ENCODE data around the gene ZNF280D. TPM values are rescaled to one million over a fixed set of nuclear protein-coding genes. Genes with fewer than 3 reads are reported as not detected.

ZNF280D gene
- total RNA-seq, 3 donors from 2014 or later = 66.1 to 94.8 (median 86.5) TPM

- H3K4me3 ChIP-seq = no peak overlapping the region
- no peaks in the 10 kb centered on the region for H3K36me3 ChIP-seq
- H3K27me3 ChIP-seq = no peaks in the 10 kb centered on the region
- no peaks in the 10 kb centered on the region for H3K9me3 ChIP-seq
- intact Hi-C loops (cut with DNase I; ENCODE audit: low total_unique reads) = no loop called here
- H3K27ac ChIP-seq = no peak overlapping the region
- H3K4me1 ChIP-seq = no peaks in the 10 kb centered on the region
- no peak for TF ChIP-seq POLR2AphosphoS5 (IDR thresholded peaks at IDR 0.05)
- no peak for TF ChIP-seq POLR2A (IDR thresholded peaks at IDR 0.05)
- no peak for TF ChIP-seq CTCF (IDR thresholded peaks at IDR 0.05)
- DNase-seq (ENCODE audit: low spot score in 2 of 2) = no peak
Observed at GRCh38 chr15:56631765-56632164, 101.5 kb downstream of the ZNF280D start.

GRCh38 chr15:56628893-56629532 lies 104.3 kb downstream of the ZNF280D start:
- H3K27ac ChIP-seq = no peak overlapping the region
- intact Hi-C loops (cut with DNase I; ENCODE audit: low total_unique reads) = no loop called here
- H3K4me1 ChIP-seq = no peaks in the 10 kb centered on the region
- H3K27me3 ChIP-seq = no peaks in the 10 kb centered on the region
- H3K4me3 ChIP-seq = no peak overlapping the region
- no peak for TF ChIP-seq POLR2AphosphoS5 (IDR thresholded peaks at IDR 0.05)
- no peak for TF ChIP-seq POLR2A (IDR thresholded peaks at IDR 0.05)
- no peak for TF ChIP-seq CTCF (IDR thresholded peaks at IDR 0.05)
- H3K9me3 ChIP-seq = no peaks in the 10 kb centered on the region
- no peak for DNase-seq (ENCODE audit: low spot score in 2 of 2)
- H3K36me3 ChIP-seq = no peaks in the 10 kb centered on the region

DNA sequence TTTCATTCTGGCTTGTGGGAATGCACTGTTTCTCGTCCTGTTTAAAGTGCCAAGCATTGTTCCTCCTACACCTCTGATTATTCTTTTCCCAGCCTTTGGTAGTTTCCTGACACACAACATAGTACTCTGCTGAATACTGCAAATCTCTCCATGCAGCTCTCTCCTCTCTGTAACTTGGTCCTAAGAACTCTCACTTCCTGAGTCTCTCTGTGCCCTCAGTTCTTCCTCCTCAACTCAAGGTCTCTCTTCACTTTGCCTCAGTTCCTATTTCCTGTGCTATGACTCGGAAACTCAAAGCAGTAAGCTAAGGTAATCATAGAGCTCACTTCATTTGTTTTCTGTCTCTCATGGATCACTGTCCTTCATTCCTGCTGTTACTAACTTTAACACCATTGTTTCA lies 113.4 kb downstream of the ZNF280D start:
- intact Hi-C loops (cut with DNase I; ENCODE audit: low total_unique reads) = no loop called here
- no peak overlapping the region for H3K27ac ChIP-seq

DNA sequence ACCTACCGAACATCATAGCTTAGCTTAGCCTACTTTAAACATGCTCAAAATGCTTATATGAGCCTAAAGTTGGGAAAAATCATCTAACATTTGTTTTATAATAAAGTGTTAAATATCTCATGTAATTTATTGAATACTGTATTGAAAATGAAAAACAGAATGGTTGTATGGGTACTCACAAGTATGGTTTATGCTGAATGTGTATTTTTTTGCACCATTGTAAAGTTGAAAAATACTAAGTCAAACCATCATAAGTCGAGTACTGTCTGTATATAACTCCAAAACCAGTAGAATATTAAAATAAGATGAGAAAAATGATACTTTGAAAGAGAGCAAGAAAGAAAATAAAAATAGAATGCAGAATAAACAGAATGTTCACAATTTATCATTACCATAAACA lies 115.7 kb downstream of the ZNF280D start:
- no peaks in the 10 kb centered on the region for H3K27me3 ChIP-seq
- intact Hi-C loops (cut with DNase I; ENCODE audit: low total_unique reads) = no loop called here
- H3K4me1 ChIP-seq = no peaks in the 10 kb centered on the region
- no peak overlapping the region for H3K27ac ChIP-seq
- DNase-seq (ENCODE audit: low spot score in 2 of 2) = no peak
- TF ChIP-seq CTCF (IDR thresholded peaks at IDR 0.05) (no peak), POLR2AphosphoS5 (IDR thresholded peaks at IDR 0.05) (no peak), POLR2A (IDR thresholded peaks at IDR 0.05) (no peak)
- no peaks in the 10 kb centered on the region for H3K9me3 ChIP-seq
- H3K36me3 ChIP-seq = no peaks in the 10 kb centered on the region
- H3K4me3 ChIP-seq = no peak overlapping the region

More for the DNA sequence above, 113.4 kb downstream of the ZNF280D start:
- no peak for DNase-seq (ENCODE audit: low spot score in 2 of 2)
- H3K27me3 ChIP-seq = no peaks in the 10 kb centered on the region
- no peak overlapping the region for H3K4me3 ChIP-seq
- H3K36me3 ChIP-seq = no peaks in the 10 kb centered on the region
- no peaks in the 10 kb centered on the region for H3K4me1 ChIP-seq
- no peak for TF ChIP-seq CTCF (IDR thresholded peaks at IDR 0.05)
- H3K9me3 ChIP-seq = no peaks in the 10 kb centered on the region

DNA sequence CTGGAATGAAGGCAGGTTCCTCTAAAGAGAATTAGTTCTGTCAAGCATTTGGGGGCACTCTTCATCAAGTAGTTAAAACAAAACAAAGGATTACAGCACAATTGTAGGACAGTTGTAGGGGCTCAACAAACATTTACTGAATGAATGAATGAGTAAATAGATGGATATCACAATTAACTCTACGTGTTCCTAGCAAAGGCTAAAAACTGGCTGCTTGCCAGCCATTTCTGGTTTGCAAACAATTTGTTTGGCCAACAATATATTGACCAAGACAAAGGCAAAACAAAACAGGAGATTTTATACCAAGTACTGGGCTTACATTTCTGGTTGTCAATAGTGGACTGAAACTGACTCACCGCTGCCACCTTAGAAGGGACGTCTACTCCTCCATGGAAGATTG lies 116.8 kb downstream of the ZNF280D start:
- TF ChIP-seq POLR2AphosphoS5 (IDR thresholded peaks at IDR 0.05) (no peak), CTCF (IDR thresholded peaks at IDR 0.05) (no peak), POLR2A (IDR thresholded peaks at IDR 0.05) (no peak)

More for the DNA sequence above, 116.8 kb downstream of the ZNF280D start:
- no peak for DNase-seq (ENCODE audit: low spot score in 2 of 2)
- no peaks in the 10 kb centered on the region for H3K4me1 ChIP-seq
- no peaks in the 10 kb centered on the region for H3K27me3 ChIP-seq
- no peak overlapping the region for H3K27ac ChIP-seq
- H3K36me3 ChIP-seq = no peaks in the 10 kb centered on the region
- intact Hi-C loops (cut with DNase I; ENCODE audit: low total_unique reads) = no loop called here
- H3K4me3 ChIP-seq = no peak overlapping the region
- H3K9me3 ChIP-seq = no peaks in the 10 kb centered on the region
